K562 (cell line): ENCODE measurements around the gene RPTOR. TPM values are rescaled to one million over a fixed set of nuclear protein-coding genes. Genes with fewer than 3 reads are reported as not detected.

Source experiments
- ATAC-seq: fragments of 200-7000 bp; cut with Tn5 transposase; 3 replicates; pipeline ENCODE4 v1.9.1; 2020; ENCODE audit warnings: moderate library complexity
- BruUV-seq: library from RNA; stranded (reverse); fragments of 400-500 nt; replicated peaks from 2 replicates; lab custom pipeline; 2021; lab: Mats Ljungman, UMichigan
- CTCF ChIA-PET: fragments of 300-600 bp; formaldehyde crosslinking; extraction: SDS; loops from one replicate; lab custom pipeline; 2021; ENCODE audit warnings: low intra/inter-chr PET ratio; lab: Yijun Ruan, JAX
- POLR2A ChIA-PET: fragments of 300-600, 350-650 bp; sonication (Branson Sonifier 250); formaldehyde crosslinking; extraction: SDS; loops from one replicate; lab custom pipeline; 2021; ENCODE audit warnings: antibody characterized with exemption, inconsistent platforms; lab: Yijun Ruan, JAX
- DNase-seq, 4 experiments: peaks; one replicate each; pipeline versions ENCODE4 v3.0.0 to v3.0.0-alpha.2; 2011 to 2018; ENCODE audit warnings: low spot score in 3 of 4, mixed read lengths in 3 of 4; ENCODE audit errors: extremely low read depth in 1 of 4
- FAIRE-seq: peaks from 2 replicates; lab custom pipeline; 2011; peaks lifted over from hg19 to GRCh38; lab: Jason Lieb, UNC
- H2AFZ ChIP-seq: 2 replicates; pipeline ENCODE4 v1.6.0; 2011; ENCODE audit warnings: low read depth, low read length, control low read depth, inconsistent platforms
- H3K27ac ChIP-seq: fragments of 200-600 bp; 3 replicates; pipeline ENCODE4 v1.8.0; 2011; ENCODE audit warnings: low read depth, mild to moderate bottlenecking, control low read depth, inconsistent platforms, low read length, moderate library complexity, mixed read lengths; ENCODE audit errors: extremely low read depth
- H3K27me3 ChIP-seq, 2 experiments: fragments of 300-600 bp in 1 of 2; 2 replicates in 1 of 2; 3 replicates in 1 of 2; pipeline versions ENCODE4 v1.6.0 to v1.8.0; 2011; ENCODE audit warnings: inconsistent platforms in 2 of 2, low read length in 2 of 2, mild to moderate bottlenecking in 1 of 2, mixed read lengths in 1 of 2, moderate library complexity in 1 of 2; ENCODE audit not compliant: control insufficient read depth in 2 of 2, insufficient read depth in 2 of 2
- H3K36me3 ChIP-seq: fragments of 300-600 bp; 3 replicates; pipeline ENCODE4 v1.8.0; 2011; ENCODE audit warnings: mild to moderate bottlenecking, low read length, inconsistent platforms; ENCODE audit not compliant: control insufficient read depth, insufficient read depth
- H3K4me1 ChIP-seq, 2 experiments: fragments of 200-600 bp in 1 of 2; replicated peaks in 1 of 2; 2 replicates in 1 of 2; 3 replicates in 1 of 2; pipeline versions ENCODE4 v1.5.1 to v1.8.0; 2011; ENCODE audit warnings: inconsistent platforms in 2 of 2, low read length in 2 of 2, mild to moderate bottlenecking in 1 of 2, mixed read lengths in 1 of 2, moderate library complexity in 1 of 2; ENCODE audit not compliant: control insufficient read depth in 2 of 2, insufficient read depth in 2 of 2
- H3K4me2 ChIP-seq: 2 replicates; pipeline ENCODE4 v1.6.1; 2011; ENCODE audit warnings: low read length, control low read depth, inconsistent platforms, mixed read lengths; ENCODE audit not compliant: insufficient read depth
- H3K4me3 ChIP-seq: fragments of 200-600 bp; sonication (generic), shearing (Covaris generic); 2 replicates; pipeline ENCODE4 v1.5.1; 2016; ENCODE audit warnings: control low read depth, inconsistent platforms
- H3K79me2 ChIP-seq: fragments of 200-600 bp; 3 replicates; pipeline ENCODE4 v1.8.0; 2011; ENCODE audit warnings: low read length, inconsistent platforms; ENCODE audit not compliant: control insufficient read depth, insufficient read depth
- H3K9ac ChIP-seq, 2 experiments: 2 replicates each; pipeline versions ENCODE4 v1.6.0 to v1.6.1; 2011; ENCODE audit warnings: low read depth in 2 of 2, low read length in 2 of 2, control low read depth in 1 of 2, inconsistent platforms in 1 of 2, mild to moderate bottlenecking in 1 of 2, mixed read lengths in 1 of 2; ENCODE audit not compliant: insufficient read depth in 1 of 2
- H3K9me1 ChIP-seq: one replicate; pipeline ENCODE4 v1.6.0; 2011; ENCODE audit warnings: inconsistent platforms, mild to moderate bottlenecking, low read length, moderate library complexity; ENCODE audit not compliant: control insufficient read depth, insufficient read depth
- H3K9me3 ChIP-seq: replicated peaks from 2 replicates; pipeline ENCODE4 v1.5.1; 2011; ENCODE audit warnings: low read depth, low read length, inconsistent platforms; ENCODE audit not compliant: control insufficient read depth, insufficient read depth
- H4K20me1 ChIP-seq: replicated peaks from 2 replicates; pipeline ENCODE4 v1.6.1; 2011; ENCODE audit warnings: low read length, inconsistent platforms, mixed read lengths; ENCODE audit not compliant: control insufficient read depth, insufficient read depth
- NELFE ChIP-seq: IDR thresholded peaks from 2 replicates; pipeline ENCODE4 v1.6.1; 2011; ENCODE audit warnings: mild to moderate bottlenecking; ENCODE audit not compliant: insufficient read depth, insufficient read length
- SMARCA4 ChIP-seq: fragments of 450-650 bp; IDR thresholded peaks from 2 replicates; pipeline ENCODE4 v1.6.1; 2016
- ZNF507 ChIP-seq: conservative IDR thresholded peaks from 2 replicates; pipeline ENCODE4 v1.6.1; 2017; ENCODE audit warnings: missing genetic modification characterization, missing compliant biosample characterization
- WGBS: fragments of 100-300 bp; shearing (Covaris generic); methylation state at CpG from one replicate; pipeline ENCODE4 v1.1.6; 2016; ENCODE audit warnings: low coverage, mixed read lengths; ENCODE audit not compliant: insufficient coverage; ENCODE audit errors: missing lambda C conversion rate; 5-methylcytosine and 5-hydroxymethylcytosine counted together
- in situ Hi-C: fragments of 300-500 bp; cut with MboI; formaldehyde crosslinking; loops from 4 replicates; pipeline ENCODE4 v1.15.0; 2018; ENCODE audit warnings: inconsistent platforms, mixed read lengths
- intact Hi-C: fragments of 100-400 bp; cut with micrococcal nuclease; formaldehyde crosslinking; loops from 2 replicates; pipeline ENCODE4 v1.14.2; 2022
- polyA plus RNA-seq, 8 experiments: library from polyadenylated mRNA; depleted of rRNA in 4 of 8; stranded (reverse) in 5 of 8; unstranded in 3 of 8; fragments of >200 nt; fragmentation: Nextera tagmentation in 2 of 8; fragmentation: Illumina TruSeq in 1 of 8; extraction: Ambion mirVana in 2 of 8; extraction: Trizol in 1 of 8; gene quantifications; 2 replicates each; pipeline versions ENCODE4 v1.2.1 to v1.2.3, GENCODE V29; 2011 to 2014; ENCODE audit warnings: inconsistent platforms in 1 of 8, missing spikeins in 1 of 8
- total RNA-seq, 7 experiments: library from RNA; depleted of rRNA in 6 of 7; stranded (reverse); fragments of >200 nt in 6 of 7; fragmentation: Illumina TruSeq in 2 of 7; extraction: Trizol in 2 of 7; gene quantifications; 2 replicates each; pipeline versions ENCODE4 v1.2.1 to v1.2.3, GENCODE V29; 2011 to 2021; ENCODE audit warnings: low replicate concordance in 1 of 7
- TF ChIP-seq, protein P1 (sequence below): fragments of 250-450 bp; sonication (Bioruptor Pico); IDR thresholded peaks from 2 replicates; pipeline ENCODE4 v1.4.0; 2020; ENCODE audit warnings: mild to moderate bottlenecking, moderate library complexity
- TF ChIP-seq, protein P2 (sequence below): fragments of 450-650 bp; IDR thresholded peaks from 2 replicates; pipeline ENCODE4 v1.6.1; 2017; ENCODE audit warnings: antibody characterized with exemption

RPTOR gene
- total and polyA plus RNA-seq, 9 of the 15 experiments (the other 6 are each of a cell fraction or from before 2014, with no cell fraction given) = 0.24 to 54.1 (median 10.2) TPM

DNA sequence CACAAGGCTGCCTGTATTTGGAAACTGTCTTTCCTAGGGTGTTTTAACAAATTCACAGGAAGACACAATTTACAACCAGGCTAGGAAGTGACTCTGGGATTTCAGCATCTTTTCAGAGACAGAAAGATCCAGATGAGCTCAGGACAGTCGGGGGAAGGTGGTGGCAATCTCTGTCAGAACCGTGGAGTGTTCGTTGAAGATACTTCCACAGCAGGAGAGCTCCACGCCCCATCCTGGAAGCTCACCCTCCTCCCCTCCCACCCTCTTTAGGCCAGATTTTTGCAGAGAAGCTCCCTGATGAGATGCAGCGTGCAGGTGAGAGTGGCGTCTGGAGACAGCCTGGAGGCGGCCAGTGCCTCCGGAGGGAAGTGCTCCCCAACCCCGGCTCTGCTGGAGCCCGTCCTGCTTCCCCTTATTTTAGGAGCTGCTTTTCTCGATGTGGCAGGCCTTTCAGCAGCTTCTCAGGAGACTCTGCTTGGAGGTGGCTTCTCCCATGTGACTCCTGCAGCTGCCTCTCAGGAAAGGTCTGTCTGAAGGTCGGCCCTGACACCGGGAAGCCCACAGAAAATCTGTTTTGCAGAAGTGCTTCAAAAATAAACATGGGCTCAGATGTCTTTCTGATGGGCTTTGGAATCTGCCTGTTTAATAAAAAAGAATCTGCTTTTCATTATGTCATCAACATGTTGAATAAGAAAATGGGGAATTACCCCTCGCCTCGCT is 260.6 kb downstream of the RPTOR start (continued):
- TF ChIP-seq, protein P1, sequence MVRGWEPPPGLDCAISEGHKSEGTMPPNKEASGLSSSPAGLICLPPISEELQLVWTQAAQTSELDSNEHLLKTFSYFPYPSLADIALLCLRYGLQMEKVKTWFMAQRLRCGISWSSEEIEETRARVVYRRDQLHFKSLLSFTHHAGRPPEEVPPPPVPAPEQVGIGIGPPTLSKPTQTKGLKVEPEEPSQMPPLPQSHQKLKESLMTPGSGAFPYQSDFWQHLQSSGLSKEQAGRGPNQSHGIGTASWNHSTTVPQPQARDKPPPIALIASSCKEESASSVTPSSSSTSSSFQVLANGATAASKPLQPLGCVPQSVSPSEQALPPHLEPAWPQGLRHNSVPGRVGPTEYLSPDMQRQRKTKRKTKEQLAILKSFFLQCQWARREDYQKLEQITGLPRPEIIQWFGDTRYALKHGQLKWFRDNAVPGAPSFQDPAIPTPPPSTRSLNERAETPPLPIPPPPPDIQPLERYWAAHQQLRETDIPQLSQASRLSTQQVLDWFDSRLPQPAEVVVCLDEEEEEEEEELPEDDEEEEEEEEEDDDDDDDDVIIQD (CRISPR knock-in tag) = no peak
- TF ChIP-seq, protein P2, sequence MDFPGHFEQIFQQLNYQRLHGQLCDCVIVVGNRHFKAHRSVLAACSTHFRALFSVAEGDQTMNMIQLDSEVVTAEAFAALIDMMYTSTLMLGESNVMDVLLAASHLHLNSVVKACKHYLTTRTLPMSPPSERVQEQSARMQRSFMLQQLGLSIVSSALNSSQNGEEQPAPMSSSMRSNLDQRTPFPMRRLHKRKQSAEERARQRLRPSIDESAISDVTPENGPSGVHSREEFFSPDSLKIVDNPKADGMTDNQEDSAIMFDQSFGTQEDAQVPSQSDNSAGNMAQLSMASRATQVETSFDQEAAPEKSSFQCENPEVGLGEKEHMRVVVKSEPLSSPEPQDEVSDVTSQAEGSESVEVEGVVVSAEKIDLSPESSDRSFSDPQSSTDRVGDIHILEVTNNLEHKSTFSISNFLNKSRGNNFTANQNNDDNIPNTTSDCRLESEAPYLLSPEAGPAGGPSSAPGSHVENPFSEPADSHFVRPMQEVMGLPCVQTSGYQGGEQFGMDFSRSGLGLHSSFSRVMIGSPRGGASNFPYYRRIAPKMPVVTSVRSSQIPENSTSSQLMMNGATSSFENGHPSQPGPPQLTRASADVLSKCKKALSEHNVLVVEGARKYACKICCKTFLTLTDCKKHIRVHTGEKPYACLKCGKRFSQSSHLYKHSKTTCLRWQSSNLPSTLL = no peak

DNA sequence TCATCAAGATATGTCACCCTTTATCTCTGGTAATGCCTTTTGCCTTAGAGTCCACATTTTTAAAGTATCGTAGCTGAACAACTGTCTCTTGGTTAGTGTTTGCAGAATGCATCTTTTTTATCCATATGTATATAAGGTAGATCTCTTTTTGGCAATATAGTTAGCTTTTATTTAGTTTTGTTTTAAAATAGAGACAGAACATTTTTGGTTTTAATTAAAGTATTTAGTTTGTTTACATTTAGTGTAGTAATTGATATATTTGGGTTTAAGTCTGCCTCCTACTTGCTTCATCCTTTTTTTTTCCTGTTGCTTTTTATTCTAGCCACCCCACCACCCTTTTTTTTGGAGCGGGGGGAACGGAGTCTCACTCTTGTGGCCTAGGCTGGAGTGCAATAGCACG is 262.4 kb downstream of the RPTOR start:
- H3K9me3 ChIP-seq = no peaks in the 10 kb centered on the region
- DNase-seq (no peak), FAIRE-seq (no peak), ATAC-seq (no peak)
- no peak overlapping the region for H3K4me3 ChIP-seq
- POLR2A ChIA-PET = no interaction called here
- intact Hi-C loops (no loop called here), in situ Hi-C loops (no loop called here)
- CTCF ChIA-PET = no interaction called here
- H3K36me3 ChIP-seq = peaks cover 11% of the 10 kb centered on the region; the same call in 2 of the 3 replicates
- no peaks in the 10 kb centered on the region for H3K27me3 ChIP-seq
- H3K79me2 ChIP-seq = no peaks in the 10 kb centered on the region
- H3K9ac ChIP-seq = no peak overlapping the region
- H2AFZ ChIP-seq = no peak overlapping the region
- H3K4me1 ChIP-seq = peaks cover 0 to 10% of the 10 kb centered on the region in 2 experiments; a peak in 1 of 5 replicates
- no peaks in the 10 kb centered on the region for H3K9me1 ChIP-seq
- H3K27ac ChIP-seq = no peak overlapping the region
- WGBS = 96% methylated on average over 4 of the region's 4 CpGs
- no peaks in the 10 kb centered on the region for H4K20me1 ChIP-seq
- no TSS peak for BruUV-seq
- TF ChIP-seq ZNF507 (tag) = peak; percentile 97
- no peak for TF ChIP-seq SMARCA4
- TF ChIP-seq NELFE = no peak
- H3K4me2 ChIP-seq = no peak overlapping the region
